ENCODE data around the gene TRAF2.

The TRAF2 gene

DNA sequence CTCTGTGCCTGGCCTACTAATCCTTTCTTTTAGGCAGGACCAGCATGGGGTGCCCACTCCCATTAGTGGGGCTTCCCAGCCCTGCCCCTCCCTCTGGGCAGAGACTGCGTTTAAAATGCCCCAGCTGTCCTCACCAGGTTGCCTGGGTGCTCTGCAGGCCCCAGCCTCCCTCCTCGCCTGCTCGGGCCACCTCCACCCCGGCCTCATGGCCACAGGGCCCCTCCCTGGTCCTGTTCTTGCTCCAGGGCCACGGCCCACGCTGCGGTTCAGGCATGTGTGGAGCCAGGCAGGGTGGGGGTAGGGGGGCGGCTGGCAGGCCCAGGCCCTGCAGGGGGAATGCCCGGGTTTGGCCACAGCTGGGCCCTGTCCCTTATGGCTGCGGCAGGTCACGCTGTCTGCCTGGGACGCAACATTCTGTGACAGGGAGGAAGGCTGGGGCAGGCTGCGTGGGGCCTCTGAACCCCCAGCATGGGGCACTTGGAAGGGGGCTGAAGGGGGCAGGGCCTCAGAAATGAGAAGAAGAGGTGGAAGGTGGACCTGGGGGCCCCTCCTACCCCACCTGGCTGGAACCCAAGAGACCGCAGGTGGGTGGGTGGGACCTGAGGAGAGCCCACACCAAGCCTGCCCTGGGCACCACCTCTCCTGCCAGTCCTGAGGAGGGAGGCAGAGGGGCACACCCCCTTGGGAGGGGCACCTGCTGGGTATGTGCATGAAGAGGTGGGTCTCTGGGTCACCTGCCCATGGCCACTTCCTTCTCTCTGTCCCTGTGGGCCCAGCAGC lies 65.4 kb downstream of the TRAF2 start, which contains the start of gene LCN12:
TSS of gene LCN12 (plus strand) at position 733 of the 780 bp plus-strand sequence. CDS start 55 bp downstream, outside the sequence.
- no peak for DNase-seq

GRCh38 chr9:136952321-136952850 lies 66.1 kb downstream of the TRAF2 start:
- DNase-seq = no peak

DNA sequence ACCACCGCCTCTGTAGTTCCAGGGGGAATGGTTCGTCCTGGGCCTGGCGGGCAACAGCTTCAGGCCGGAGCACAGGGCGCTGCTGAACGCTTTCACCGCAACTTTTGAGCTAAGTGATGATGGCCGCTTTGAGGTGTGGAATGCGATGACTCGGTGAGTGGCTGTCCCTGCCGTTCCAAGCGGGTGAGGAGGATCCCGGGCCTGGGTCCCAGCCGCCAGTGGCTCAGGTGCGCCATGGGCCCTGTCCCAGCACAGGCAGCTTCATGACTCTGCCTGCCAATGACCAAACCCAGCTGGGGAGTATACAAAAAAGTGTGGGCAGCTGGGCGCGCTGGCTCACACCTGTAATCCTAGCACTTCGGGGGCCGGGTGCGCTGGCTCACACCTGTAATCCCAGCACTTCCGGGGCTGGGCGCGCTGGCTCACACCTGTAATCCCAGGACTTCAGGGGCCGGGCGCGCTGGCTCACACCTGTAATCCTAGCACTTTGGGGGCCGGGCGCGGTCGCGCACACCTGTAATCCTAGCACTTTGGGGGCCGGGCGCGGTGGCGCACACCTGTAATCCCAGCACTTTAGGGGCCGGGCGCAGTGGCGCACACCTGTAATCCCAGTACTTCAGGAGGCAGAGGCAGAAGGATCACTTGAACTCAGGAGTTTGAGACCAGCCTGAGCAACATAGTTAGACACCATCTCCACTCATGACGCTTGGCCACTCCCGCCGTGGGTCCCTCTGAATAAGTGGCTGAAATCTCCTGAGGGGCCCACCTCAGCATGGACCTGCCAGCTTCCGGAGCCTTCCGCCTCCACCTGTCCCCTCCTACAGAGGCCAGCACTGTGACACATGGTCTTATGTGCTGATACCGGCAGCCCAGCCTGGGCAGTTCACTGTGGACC lies 66.8 kb downstream of the TRAF2 start:
- no peak for DNase-seq

GRCh38 chr9:136953771-136954269 lies 67.5 kb downstream of the TRAF2 start:
- DNase-seq = no peak

DNA sequence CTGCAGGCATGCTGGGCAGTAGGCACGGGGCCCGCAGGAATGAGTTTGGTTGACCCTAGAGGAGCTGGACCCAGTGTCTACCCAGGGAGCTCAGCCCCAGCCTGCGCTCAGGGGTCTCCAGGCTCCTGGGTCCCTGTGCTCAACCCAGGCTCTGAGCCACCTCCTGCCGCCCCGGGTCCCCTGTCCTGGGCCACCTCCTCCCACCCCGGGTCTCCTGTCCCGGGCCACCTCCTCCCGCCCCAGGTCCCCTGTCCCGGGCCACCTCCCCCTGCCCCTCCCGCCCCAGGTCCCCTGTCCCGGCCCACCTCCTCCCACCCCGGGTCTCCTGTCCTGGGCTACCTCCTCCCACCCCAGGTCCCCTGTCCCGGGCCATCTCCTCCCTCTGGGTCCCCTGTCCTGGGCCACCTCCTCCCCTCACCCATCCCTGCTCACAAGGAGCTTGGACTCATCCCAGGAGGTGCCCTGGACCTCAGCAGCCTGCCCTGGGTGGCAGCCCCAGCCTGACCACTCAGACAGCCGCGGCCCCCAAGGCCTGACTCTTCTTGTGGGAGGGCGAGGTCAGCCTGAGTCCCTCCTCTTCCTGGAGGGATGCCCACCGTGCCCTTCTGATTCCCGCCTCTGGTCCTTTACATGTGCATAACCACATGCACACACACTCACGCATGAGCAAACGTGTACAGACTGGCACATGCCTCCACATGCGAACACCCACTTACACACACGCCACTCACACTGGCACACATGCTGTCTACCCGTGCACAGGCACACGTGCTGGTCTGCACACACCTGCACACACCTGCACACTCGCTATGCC lies 68.2 kb downstream of the TRAF2 start:
- no peak for DNase-seq

GRCh38 chr9:136955202-136955942 lies 69.1 kb downstream of the TRAF2 start:
- DNase-seq = no peak

GRCh38 chr9:136955943-136956335 lies 69.6 kb downstream of the TRAF2 start:
- no peak for DNase-seq

DNA sequence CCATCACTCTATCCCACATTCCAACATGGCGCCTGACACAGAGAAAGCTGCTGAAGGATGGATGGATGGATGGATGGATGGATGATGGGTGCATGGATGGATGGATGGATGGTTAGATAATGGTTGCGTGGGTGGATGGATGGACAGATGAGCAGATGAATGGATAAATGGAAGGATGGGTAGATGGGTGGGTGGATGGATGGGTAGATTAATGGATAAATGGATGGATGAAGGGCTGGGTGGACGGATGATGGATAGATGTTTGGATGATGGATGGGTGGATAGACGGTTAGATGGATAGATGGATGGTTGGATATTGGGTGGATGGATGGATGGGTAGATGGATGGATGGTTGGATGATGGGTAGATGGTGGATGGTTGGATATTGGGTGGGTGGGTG lies 70.3 kb downstream of the TRAF2 start:
- DNase-seq = no peak

- no peak for DNase-seq
These were observed 71.1 kb downstream of the TRAF2 start for GRCh38 chr9:136957461-136957860.

DNA sequence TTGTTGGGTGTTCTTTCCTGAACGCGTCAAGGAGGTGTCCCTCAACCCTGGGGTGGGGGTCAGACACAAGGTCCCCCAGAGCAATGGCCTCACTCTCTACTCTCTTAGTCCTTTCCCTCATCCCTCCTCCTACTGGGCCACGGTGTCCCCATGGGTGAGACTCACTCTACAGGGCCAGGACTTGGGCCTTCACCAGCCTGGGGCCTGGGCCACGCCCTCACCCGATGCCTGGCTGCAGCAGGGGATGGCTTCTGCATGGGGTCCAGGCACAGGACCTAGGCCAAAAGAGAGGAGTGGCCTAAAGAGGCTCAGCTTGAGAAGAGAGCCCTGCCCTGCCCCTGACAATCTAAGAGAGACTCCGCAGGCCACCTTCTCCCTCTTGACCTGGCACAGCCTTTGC lies 71.6 kb downstream of the TRAF2 start:
- DNase-seq = no peak

- DNase-seq = no peak
These were observed 72.2 kb downstream of the TRAF2 start for GRCh38 chr9:136958473-136958872.

GRCh38 chr9:136958898-136959850 lies 72.9 kb downstream of the TRAF2 start:
- DNase-seq = no peak

- no peak for DNase-seq
These were observed 74.1 kb downstream of the TRAF2 start for GRCh38 chr9:136960212-136960937.

- DNase-seq = no peak
These were observed 74.6 kb downstream of the TRAF2 start for GRCh38 chr9:136960938-136961275.

DNA sequence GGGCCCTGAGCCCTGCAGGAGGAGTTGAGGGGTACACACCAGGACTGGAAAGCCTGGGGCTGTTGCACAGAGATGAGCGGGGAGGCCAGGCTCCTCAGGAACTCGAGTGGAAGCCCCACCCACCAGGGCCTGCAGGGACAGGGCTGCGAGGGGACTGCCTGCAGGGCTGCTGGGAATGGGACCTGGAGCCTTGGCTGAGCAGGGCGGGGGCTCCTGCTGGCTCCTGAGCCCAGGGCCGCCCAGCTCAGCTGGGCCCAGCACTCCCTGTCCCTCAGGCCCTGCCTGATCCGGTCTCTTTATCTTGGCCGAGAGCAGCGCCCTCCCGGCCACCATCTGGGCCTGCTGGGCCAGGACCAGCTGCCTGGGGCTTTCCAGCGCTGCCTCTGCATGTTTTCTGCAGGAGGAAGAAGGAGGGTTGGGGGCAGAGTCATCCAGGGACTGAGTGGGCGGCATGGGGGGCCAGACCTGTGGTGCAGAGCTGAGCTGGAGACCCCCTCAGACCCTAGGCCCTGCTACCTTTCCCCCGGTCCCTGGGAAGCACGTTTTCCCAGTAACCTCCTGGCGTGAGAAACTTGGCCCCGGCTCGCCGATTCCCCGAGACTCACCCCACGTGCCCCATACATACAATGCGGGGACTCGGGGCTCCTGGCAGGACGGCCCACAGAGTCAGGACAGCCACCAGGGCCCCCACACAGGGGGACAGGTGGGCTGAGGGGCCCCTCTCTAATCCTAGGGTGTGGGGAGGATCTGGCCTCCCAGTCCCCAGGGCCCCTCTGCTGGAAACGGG lies 75.2 kb downstream of the TRAF2 start:
- DNase-seq = no peak

- DNase-seq = no peak
These were observed 75.8 kb downstream of the TRAF2 start for GRCh38 chr9:136962163-136962562.

GRCh38 chr9:136962701-136963248 lies 76.5 kb downstream of the TRAF2 start:
- no peak for DNase-seq

DNA sequence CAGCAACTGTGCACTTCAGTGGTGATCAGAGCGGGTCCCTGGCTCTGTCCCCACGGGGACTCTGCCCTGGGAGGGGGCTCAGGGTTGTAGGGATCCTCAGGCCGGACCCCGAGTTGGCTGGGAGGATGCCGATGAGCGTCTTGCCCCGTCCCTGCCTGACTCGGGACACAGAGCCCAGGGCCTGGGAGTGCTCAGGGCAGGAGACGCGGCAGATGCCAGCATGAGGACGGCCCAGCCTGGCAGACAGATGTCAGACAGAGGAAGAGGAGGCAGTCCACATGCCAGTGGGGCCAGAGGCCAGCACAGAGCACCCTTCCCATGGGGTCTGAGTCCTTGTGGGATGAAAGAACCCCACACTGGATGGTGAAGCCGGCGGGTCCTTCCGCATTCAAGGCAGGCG lies 77.0 kb downstream of the TRAF2 start:
- no peak for DNase-seq

- no peak for DNase-seq
These were observed 77.4 kb downstream of the TRAF2 start for GRCh38 chr9:136963751-136964150.
